H1 (cell line): ENCODE data around the gene PTPA. TPM values are rescaled to one million over a fixed set of nuclear protein-coding genes. Genes with fewer than 3 reads are reported as not detected.

Source experiments
- BACH1 ChIP-seq: IDR thresholded peaks from 2 replicates; pipeline ENCODE4 v1.6.1; 2012; ENCODE audit warnings: low read length, improper control_type of control experiment
- polyA plus RNA-seq, 7 experiments: library from polyadenylated mRNA; depleted of rRNA in 3 of 7; stranded (reverse) in 5 of 7; unstranded in 2 of 7; fragments of >200 nt in 5 of 7; fragments of 200-250 nt in 2 of 7; gene quantifications; 1 replicate in 5 of 7; 2 replicates in 1 of 7; 4 replicates in 1 of 7; pipeline versions ENCODE4 v1.2.1 to v1.2.3, GENCODE V29; 2011 to 2013; ENCODE audit warnings: missing spikeins in 2 of 7, mixed read lengths in 2 of 7
- total RNA-seq: library from RNA; stranded (reverse); fragmentation: NEBNext Ultra II Directional; extraction: Animal tissue kit (Norgen Biotek cat#: 25700); gene quantifications from 2 replicates; pipeline ENCODE4 v1.2.1, GENCODE V29; 2021
- TF ChIP-seq, protein P1 (sequence below): IDR thresholded peaks from 2 replicates; pipeline ENCODE4 v1.6.1; 2012; ENCODE audit warnings: low read length, inconsistent platforms

PTPA gene
- total and polyA plus RNA-seq, 2 of the 8 experiments (the other 6 are each of a cell fraction or from before 2014, with no cell fraction given), result 114 to 145 TPM

DNA sequence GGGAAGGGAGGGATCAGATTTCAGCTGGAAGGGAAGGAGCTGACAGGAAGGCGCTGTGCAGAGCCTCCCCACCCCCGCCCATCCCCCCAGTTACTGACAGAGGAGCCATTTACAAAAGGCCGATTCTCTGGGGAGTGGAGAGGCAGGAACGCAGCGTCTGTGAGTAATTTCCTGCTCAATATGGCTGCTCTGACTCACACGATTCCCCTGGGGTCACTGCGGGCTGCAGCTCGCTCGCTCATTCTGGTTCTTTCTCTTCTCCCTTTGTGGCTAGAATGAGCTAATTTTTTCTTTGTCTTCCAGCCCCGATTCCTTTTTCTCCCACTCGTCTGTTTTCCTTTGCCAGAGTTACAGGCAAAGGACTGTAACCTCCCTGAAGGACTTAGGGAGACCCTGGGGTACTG lies 28.8 kb downstream of the PTPA start (continued):
- TF ChIP-seq, protein P1, sequence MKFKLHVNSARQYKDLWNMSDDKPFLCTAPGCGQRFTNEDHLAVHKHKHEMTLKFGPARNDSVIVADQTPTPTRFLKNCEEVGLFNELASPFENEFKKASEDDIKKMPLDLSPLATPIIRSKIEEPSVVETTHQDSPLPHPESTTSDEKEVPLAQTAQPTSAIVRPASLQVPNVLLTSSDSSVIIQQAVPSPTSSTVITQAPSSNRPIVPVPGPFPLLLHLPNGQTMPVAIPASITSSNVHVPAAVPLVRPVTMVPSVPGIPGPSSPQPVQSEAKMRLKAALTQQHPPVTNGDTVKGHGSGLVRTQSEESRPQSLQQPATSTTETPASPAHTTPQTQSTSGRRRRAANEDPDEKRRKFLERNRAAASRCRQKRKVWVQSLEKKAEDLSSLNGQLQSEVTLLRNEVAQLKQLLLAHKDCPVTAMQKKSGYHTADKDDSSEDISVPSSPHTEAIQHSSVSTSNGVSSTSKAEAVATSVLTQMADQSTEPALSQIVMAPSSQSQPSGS, result no peak
- TF ChIP-seq BACH1, result peak; percentile 23; the same call in 1 of the 2 replicates
